Measurements from ENCODE around the gene JAK3.

DNA sequence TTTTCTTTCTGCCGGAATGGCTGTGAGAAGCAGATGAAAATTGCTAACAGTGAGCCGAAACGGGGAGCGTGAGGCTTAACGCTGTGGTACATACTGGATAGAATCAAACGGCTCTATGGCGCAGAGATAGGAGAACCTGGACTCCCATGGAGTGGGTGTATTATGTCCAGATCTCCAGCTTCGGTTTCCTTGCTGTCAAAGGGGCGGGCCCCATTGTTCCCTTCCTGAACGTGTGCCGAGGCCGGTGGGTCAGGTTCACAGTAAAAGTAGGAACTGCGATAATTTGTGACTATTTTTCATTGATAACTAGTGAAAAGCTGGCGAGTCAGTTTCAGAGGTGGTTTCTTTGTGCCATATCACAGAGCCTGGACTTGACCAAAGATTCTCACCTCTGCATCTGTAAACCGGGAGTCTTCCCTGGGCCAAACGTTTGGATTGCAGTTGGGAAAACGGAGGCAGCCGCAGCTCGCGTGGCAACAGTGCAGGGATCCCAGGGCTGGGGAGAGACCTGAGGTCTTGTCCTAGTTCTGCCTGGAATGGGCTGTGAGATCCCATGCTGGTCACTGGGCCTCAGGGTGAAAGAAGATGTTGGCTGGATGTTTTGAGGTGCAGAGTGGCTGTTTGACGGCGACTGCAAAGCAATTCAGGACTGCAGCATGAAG is 12.7 kb upstream of the JAK3 start:
- TF ChIP-seq POLR2A (IDR thresholded peaks at IDR 0.05; ENCODE audit: low read depth, low read length) (no peak), SPI1 (IDR thresholded peaks at IDR 0.05; ENCODE audit: borderline replicate concordance, insufficient read depth, low read depth, low read length) (no peak), GABPA (IDR thresholded peaks at IDR 0.05; ENCODE audit: low read depth) (no peak), RUNX3 (IDR thresholded peaks at IDR 0.05; ENCODE audit: low read length) (no peak), NBN (IDR thresholded peaks at IDR 0.05) (no peak)
- TF ChIP-seq, protein P1, sequence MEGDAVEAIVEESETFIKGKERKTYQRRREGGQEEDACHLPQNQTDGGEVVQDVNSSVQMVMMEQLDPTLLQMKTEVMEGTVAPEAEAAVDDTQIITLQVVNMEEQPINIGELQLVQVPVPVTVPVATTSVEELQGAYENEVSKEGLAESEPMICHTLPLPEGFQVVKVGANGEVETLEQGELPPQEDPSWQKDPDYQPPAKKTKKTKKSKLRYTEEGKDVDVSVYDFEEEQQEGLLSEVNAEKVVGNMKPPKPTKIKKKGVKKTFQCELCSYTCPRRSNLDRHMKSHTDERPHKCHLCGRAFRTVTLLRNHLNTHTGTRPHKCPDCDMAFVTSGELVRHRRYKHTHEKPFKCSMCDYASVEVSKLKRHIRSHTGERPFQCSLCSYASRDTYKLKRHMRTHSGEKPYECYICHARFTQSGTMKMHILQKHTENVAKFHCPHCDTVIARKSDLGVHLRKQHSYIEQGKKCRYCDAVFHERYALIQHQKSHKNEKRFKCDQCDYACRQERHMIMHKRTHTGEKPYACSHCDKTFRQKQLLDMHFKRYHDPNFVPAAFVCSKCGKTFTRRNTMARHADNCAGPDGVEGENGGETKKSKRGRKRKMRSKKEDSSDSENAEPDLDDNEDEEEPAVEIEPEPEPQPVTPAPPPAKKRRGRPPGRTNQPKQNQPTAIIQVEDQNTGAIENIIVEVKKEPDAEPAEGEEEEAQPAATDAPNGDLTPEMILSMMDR (IDR thresholded peaks at IDR 0.05 in 2 of 3, conservative IDR thresholded peaks at IDR 0.05 in 1 of 3; ENCODE audit: control insufficient read depth in 2 of 3, extremely low read depth in 1 of 3, insufficient read depth in 1 of 3, low read depth in 3 of 3, low read length in 3 of 3): no peak
- TF ChIP-seq, protein P2, sequence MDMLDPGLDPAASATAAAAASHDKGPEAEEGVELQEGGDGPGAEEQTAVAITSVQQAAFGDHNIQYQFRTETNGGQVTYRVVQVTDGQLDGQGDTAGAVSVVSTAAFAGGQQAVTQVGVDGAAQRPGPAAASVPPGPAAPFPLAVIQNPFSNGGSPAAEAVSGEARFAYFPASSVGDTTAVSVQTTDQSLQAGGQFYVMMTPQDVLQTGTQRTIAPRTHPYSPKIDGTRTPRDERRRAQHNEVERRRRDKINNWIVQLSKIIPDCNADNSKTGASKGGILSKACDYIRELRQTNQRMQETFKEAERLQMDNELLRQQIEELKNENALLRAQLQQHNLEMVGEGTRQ (IDR thresholded peaks at IDR 0.05; ENCODE audit: borderline replicate concordance, low read depth, low read length): no peak
- TF ChIP-seq, protein P3, sequence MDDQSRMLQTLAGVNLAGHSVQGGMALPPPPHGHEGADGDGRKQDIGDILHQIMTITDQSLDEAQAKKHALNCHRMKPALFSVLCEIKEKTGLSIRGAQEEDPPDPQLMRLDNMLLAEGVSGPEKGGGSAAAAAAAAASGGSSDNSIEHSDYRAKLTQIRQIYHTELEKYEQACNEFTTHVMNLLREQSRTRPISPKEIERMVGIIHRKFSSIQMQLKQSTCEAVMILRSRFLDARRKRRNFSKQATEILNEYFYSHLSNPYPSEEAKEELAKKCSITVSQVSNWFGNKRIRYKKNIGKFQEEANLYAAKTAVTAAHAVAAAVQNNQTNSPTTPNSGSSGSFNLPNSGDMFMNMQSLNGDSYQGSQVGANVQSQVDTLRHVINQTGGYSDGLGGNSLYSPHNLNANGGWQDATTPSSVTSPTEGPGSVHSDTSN (IDR thresholded peaks at IDR 0.05; ENCODE audit: insufficient replicate concordance, low read depth, low read length): no peak

Measured in GM12878 (cell line).